GM18502 (cell line): ENCODE measurements around the gene FIBIN.
"Not testable (repeated sequence)": the region's sequence is repeated elsewhere in the genome, so short reads cannot be mapped to it uniquely, and the experiment has no call there.

Experiments used
- ATAC-seq: cut with Tn5 transposase; IDR thresholded peaks from one replicate; pipeline ENCODE4 v1.9.1; 2021; ENCODE audit warnings: mild to moderate bottlenecking; ENCODE audit not compliant: unreplicated experiment, poor library complexity

FIBIN gene

GRCh38 chr11:26993965-26994457, at the start of gene FIBIN:
TSS of gene FIBIN (plus strand) at chr11:26994112. CDS start at chr11:26994527, 415 bp downstream.
- no peak for ATAC-seq

DNA sequence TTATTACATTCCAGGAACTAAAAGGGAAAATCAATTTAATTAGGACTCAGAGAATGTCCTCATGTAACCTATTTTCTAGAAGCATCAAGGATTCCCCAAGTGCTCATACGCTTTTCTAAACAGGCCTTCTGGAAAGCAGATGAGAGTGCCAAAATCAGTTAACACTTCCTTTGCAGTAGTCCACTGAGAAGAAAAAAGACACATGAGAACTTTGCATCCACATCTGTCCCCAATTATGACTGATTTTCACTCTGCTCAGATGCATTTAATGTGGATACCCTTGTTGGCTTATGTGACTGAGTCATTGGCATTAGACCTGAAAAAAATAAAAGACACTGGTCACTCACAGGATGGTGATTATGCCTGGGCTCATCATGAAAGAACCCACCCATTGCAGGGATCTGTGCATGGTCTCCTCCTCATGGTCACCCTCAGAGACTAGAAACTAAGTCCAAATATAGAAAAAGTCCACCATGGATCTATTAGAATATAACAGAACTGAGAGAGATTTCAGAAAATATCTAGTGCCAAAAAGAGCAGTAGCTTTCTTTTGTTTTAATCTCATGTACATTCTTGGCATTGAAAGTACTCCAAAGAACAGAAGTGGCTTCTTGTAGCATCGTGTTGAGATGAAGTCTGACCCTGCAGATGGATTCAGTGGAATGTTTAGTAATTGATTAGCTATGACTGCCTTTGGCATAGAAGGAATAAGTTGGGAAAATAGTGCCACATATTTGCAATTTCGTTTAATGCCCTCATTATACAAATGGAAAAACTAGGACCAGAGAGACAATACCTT, 48.8 kb upstream of the FIBIN start:
- ATAC-seq: no peak

DNA sequence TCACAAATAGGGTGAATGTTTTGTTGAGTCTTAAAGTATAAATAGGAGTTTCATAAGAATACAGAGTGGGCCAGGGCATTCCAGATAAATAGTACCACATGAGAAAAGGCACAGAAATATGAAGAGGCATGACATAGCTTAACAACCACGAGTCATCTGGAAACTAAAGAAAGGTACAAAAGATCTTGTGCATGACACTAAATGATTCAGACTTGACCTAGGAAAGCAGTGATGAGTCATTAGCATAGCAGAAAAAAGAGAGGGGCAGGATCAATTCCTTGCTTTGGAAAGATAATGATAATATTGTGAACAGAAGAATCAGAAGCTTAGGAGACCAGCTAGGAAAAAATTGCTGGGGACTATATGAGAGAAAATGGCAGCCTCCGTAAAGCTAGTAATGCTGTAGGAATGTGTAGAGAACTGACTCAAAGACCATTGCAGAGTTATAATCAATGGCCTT, 47.6 kb upstream of the FIBIN start:
- ATAC-seq: no peak

GRCh38 chr11:26947379-26947844, 46.5 kb upstream of the FIBIN start:
- ATAC-seq: no peak

- no peak for ATAC-seq
These were observed 45.8 kb upstream of the FIBIN start for GRCh38 chr11:26947904-26948639.

- ATAC-seq: no peak
These were observed 45.0 kb upstream of the FIBIN start for GRCh38 chr11:26948881-26949280.

DNA sequence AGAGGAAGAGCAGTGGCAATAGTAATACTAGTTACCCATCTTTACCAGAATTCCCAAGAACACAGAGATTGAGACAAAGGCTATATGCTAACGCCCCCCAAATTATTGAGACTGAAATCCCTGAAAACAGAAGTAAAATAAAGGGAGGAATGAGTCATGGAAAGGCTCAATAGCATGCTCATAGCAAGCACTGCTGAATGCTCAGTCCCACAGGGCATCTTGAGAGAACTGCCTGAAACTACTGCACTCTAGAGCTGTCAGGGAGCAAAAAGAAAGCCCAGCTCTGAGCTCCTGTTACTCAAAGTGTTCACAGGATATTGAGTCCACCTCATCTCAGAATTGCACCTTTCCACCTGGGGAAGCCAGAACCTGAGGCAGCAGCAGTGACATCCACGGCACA, 44.1 kb upstream of the FIBIN start:
- no peak for ATAC-seq

GRCh38 chr11:26950260-26950719, 43.6 kb upstream of the FIBIN start:
- no peak for ATAC-seq

GRCh38 chr11:26951809-26952515, 42.0 kb upstream of the FIBIN start:
- ATAC-seq: no peak

DNA sequence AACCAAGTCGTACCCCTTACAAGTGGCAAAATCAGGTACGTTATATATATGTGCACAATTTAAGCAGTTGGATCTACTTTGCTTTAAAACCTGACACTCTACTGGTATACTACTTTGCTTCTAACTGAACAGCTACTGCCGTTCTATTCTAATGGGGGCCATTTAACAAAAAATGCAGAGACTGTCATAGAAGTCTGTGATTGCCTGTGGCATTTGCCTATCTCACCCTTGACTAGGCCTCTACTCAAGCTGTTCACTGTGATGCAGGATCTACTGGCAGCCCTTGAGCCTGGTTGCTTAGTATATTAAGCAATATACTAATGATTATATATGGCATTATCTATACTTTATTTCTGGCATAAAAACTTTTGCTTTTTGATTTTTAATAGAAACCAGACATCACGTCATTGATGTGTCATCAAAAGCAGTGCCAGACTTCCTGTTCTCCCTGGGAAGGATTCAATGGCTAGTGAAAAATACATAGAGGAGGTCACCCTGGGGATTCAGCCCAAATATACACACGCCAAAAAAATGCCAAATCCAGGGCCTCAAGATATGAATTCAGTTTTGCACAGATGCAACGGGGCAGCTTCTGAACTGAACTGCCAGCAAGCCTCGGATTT, 40.0 kb upstream of the FIBIN start:
- ATAC-seq: no peak

DNA sequence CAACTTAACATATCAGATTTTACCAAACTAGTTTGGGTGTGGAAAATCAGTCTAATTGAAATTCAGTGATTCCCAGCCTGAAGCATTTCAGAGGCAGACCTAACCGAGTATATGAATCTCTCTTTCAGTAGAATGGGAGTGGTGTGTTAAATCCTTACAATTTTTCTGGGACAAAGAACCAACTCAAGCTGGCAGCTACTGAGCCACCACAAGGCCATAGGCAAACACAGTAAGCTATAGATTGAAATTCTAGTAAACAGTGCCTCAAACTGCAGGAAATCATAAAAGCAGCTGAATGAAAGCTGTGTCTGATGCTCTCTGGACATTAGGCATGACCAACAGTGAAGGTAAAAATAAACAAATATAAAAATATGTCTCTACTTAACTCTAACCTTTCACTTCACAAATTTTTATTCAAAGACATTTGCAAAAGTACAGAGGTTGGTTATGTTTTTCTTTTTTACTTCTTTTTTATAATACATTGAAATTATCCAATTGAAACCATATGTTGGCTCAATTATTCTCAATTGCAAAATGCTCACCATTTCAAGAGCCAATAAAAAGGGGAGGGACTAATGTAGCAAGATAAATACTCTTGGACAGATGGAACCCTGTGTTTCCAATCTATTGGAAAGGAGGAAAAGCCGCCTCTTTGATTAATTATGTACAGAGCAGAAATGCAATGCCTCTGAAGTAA, 35.8 kb upstream of the FIBIN start:
- ATAC-seq: no peak

- ATAC-seq: no peak
These were observed 35.2 kb upstream of the FIBIN start for GRCh38 chr11:26958702-26959049.

DNA sequence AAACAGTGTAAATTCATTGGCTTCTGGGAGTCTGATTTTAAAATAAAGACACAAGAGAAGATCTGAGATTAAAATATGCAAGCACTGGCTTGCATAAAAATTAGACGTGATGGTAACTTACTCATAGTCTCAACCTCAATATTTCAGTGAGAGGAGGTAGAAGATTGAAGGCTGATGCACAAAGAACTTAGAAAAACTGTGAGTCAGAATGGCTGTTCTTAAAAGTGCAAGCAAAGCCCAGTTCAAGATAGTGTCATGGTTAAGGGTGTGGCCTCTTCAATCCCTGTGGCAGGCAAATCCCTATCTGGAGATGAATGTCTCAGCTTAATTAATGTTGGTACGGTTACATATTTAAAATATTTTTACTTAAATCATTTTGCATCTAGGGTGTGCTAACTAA, 33.6 kb upstream of the FIBIN start:
- ATAC-seq: no peak

- no peak for ATAC-seq
These were observed 30.1 kb upstream of the FIBIN start for GRCh38 chr11:26963764-26964163.

DNA sequence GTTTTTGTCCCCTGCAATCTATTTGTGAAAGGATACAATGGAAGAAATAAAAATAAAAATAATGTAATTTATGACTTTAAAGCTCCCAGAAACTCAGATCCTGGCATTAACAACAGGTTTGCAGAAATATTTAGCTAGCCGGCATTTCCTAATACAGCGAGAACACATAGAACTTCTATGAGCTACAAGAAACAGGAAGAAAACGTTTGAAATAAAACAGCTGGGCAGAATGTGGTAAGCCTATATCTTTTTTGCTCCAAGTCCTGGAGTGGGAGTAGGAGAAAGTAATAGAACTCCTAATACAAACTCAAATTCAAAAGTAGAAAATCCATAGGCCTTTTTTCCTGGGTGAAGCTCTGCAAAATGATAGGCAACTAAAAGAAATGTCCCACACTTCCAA, 29.6 kb upstream of the FIBIN start:
- no peak for ATAC-seq

- ATAC-seq: not testable (repeated sequence)
These were observed 28.9 kb upstream of the FIBIN start for GRCh38 chr11:26964847-26965485.

DNA sequence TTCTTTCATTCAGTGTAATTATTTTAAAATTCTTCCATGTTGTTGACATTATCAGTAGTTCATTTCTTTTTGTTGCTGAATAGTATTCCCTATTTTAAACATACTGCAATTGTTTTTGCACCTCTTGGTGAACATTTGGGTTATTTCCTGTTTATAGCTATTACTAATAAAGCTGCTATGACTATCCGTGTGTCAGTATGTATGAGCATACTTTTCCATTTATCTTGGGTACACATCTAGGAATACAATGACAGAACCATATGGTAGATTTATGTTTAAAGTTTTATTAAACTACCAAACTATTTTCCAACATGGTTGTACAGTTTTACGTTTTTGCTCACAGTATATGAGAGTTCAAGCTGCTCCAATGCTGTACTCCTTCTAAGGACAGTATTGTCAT, 22.0 kb upstream of the FIBIN start:
- no peak for ATAC-seq

DNA sequence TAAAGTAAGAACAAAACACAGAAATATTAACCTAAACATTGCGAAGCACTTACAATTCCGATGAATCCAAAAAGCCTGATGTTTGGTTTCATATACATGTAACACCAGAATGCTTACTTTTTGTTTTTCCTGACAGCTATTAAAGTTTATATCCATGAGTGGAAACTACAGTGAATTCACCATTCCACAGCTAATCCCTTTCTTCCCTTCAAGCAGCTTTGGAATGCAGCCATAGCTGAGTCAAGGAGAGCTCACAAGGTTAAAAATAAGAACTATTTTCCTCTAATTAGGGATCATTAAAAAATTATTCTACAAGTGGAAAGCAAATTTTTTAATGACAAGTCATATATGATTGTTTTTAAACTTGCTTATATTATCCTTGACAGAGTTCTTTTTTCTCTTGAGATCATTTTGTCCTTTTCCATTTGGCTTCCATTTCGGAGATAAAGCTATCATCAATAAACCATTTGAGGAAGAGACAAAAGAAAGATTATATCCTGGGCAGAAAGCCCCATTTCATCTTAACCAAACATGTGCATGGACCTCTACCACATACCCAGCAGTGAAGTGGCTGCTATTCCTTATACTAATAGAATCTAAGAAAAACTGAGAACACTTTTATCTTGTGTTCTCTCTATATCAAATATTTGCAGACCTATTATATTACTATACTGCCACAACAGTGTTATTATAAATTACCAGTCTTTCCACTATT, 19.7 kb upstream of the FIBIN start:
- no peak for ATAC-seq

GRCh38 chr11:26974996-26975395, 18.9 kb upstream of the FIBIN start:
- no peak for ATAC-seq
